DOHH2 (cell line): ENCODE data around the gene GAREM1.

Experiments
- H3F3A ChIP-seq: fragments of 200-600 bp; sonication (generic), shearing (Covaris generic); 2 replicates; pipeline ENCODE4 v1.6.0; 2016; ENCODE audit warnings: antibody characterized with exemption, mild to moderate bottlenecking; ENCODE audit not compliant: control insufficient read depth, insufficient read depth
- H3K27ac ChIP-seq: fragments of 200-600 bp; sonication (generic); 2 replicates; pipeline ENCODE4 v1.5.1; 2014; ENCODE audit warnings: low read depth, mild to moderate bottlenecking, low read length, moderate library complexity
- H3K27me3 ChIP-seq: fragments of 200-600 bp; sonication (generic); 2 replicates; pipeline ENCODE4 v1.6.1; 2014; ENCODE audit warnings: mild to moderate bottlenecking, low read length, mixed read lengths; ENCODE audit not compliant: control insufficient read depth
- H3K36me3 ChIP-seq: fragments of 200-600 bp; sonication (generic); 2 replicates; pipeline ENCODE4 v1.6.1; 2014; ENCODE audit warnings: mild to moderate bottlenecking, low read length, moderate library complexity, mixed read lengths; ENCODE audit not compliant: control insufficient read depth
- H3K4me1 ChIP-seq: fragments of 200-600 bp; sonication (generic); 2 replicates; pipeline ENCODE4 v1.6.1; 2014; ENCODE audit warnings: mild to moderate bottlenecking, low read length, mixed read lengths; ENCODE audit not compliant: control insufficient read depth
- H3K4me2 ChIP-seq: fragments of 200-600 bp; sonication (generic); 2 replicates; pipeline ENCODE4 v1.6.0; 2014; ENCODE audit warnings: mild to moderate bottlenecking, low read length, moderate library complexity
- H3K4me3 ChIP-seq: fragments of 200-600 bp; sonication (generic); 2 replicates; pipeline ENCODE4 v1.5.1; 2014; ENCODE audit warnings: mild to moderate bottlenecking, low read length, mixed read lengths
- H3K79me2 ChIP-seq: fragments of 200-600 bp; sonication (generic); 2 replicates; pipeline ENCODE4 v1.6.1; 2014; ENCODE audit warnings: mild to moderate bottlenecking, low read length, mixed read lengths; ENCODE audit not compliant: control insufficient read depth
- H3K9me2 ChIP-seq: fragments of 200-600 bp; sonication (generic); replicated peaks from 2 replicates; pipeline ENCODE4 v1.6.1; 2014; ENCODE audit warnings: mild to moderate bottlenecking, low read length, mixed read lengths; ENCODE audit not compliant: control insufficient read depth
- H3K9me3 ChIP-seq: fragments of 200-600 bp; sonication (generic); 2 replicates; pipeline ENCODE4 v1.6.1; 2014; ENCODE audit warnings: antibody characterized with exemption, low read length, mixed read lengths; ENCODE audit not compliant: control insufficient read depth, insufficient read depth
- H4K20me1 ChIP-seq: fragments of 200-600 bp; sonication (generic); 2 replicates; pipeline ENCODE4 v1.6.0; 2014; ENCODE audit warnings: low read depth, mild to moderate bottlenecking, antibody characterized with exemption, low read length, moderate library complexity; ENCODE audit not compliant: control insufficient read depth, insufficient read depth
- EZH2phosphoT487 ChIP-seq: fragments of 200-600 bp; sonication (generic); IDR thresholded peaks from 2 replicates; pipeline ENCODE4 v1.6.1; 2017; ENCODE audit warnings: borderline replicate concordance, mild to moderate bottlenecking, antibody characterized with exemption, low read length, moderate library complexity, mixed read lengths
- TF ChIP-seq, protein P1 (sequence below): fragments of 200-600 bp; sonication (generic); IDR thresholded peaks from one replicate; pipeline ENCODE4 v1.5.1; 2014; ENCODE audit warnings: antibody characterized with exemption, mild to moderate bottlenecking, low read depth, low read length; ENCODE audit not compliant: poor library complexity, severe bottlenecking

The GAREM1 gene

DNA sequence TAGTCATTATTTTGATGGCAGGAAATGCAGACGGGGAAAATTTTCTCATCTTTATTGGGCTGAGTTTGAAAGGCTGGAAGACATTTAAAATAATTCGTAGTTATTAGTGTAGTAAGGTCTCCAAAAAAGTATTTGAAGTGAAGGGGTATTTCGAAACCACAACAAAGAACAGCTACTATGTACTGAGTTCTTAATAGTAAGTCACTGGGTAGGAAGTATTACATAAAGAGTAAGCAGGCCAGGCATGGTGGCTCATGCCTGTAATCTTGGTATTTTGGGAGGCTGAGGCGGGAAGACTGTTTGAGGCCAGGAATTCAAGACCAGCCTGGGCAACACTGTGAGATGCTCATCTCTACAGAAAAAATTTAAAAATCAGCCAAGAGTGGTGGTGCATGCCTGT, 167.3 kb downstream of the GAREM1 start:
- Histone ChIP-seq H3K4me2 (no peak overlapping the region), H3K4me3 (no peak overlapping the region), H3K9me3 (no peaks in the 10 kb centered on the region), H3K36me3 (no peaks in the 10 kb centered on the region), H3K9me2 (no peaks in the 10 kb centered on the region), H3K27ac (no peak overlapping the region), H3K79me2 (no peaks in the 10 kb centered on the region), H3F3A (no peaks in the 10 kb centered on the region), H3K27me3 (no peaks in the 10 kb centered on the region), H3K4me1 (no peaks in the 10 kb centered on the region), H4K20me1 (no peaks in the 10 kb centered on the region)
- TF ChIP-seq, protein P1, sequence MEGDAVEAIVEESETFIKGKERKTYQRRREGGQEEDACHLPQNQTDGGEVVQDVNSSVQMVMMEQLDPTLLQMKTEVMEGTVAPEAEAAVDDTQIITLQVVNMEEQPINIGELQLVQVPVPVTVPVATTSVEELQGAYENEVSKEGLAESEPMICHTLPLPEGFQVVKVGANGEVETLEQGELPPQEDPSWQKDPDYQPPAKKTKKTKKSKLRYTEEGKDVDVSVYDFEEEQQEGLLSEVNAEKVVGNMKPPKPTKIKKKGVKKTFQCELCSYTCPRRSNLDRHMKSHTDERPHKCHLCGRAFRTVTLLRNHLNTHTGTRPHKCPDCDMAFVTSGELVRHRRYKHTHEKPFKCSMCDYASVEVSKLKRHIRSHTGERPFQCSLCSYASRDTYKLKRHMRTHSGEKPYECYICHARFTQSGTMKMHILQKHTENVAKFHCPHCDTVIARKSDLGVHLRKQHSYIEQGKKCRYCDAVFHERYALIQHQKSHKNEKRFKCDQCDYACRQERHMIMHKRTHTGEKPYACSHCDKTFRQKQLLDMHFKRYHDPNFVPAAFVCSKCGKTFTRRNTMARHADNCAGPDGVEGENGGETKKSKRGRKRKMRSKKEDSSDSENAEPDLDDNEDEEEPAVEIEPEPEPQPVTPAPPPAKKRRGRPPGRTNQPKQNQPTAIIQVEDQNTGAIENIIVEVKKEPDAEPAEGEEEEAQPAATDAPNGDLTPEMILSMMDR, result no peak
- no peak for TF ChIP-seq EZH2phosphoT487

DNA sequence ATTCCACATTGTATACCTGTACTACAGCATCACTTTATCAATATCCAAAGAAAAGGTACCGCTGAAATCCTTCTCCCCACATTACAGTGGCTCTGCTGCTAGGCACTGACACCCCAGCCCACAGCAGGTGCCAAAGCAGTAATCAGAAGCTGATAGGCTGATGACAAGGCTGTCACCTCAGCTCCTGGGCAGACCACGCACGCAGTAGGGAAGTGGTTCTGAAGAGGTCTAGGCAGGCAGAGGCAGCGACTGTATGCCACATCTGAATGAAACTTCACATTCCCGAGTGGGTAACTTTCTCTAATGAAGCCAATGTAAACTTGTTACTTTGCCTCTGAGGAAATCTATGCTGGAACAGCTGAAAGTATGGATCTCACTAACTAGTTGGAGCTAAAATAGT, 167.9 kb downstream of the GAREM1 start:
- Histone ChIP-seq H3K9me3 (no peaks in the 10 kb centered on the region), H3F3A (no peaks in the 10 kb centered on the region), H3K9me2 (no peaks in the 10 kb centered on the region), H4K20me1 (no peaks in the 10 kb centered on the region), H3K27ac (no peak overlapping the region), H3K4me2 (no peak overlapping the region), H3K27me3 (no peaks in the 10 kb centered on the region), H3K4me1 (peaks cover 4% of the 10 kb centered on the region; the same call in 1 of the 2 replicates), H3K79me2 (no peaks in the 10 kb centered on the region), H3K4me3 (no peak overlapping the region), H3K36me3 (no peaks in the 10 kb centered on the region)
- TF ChIP-seq, protein P1, result no peak
- TF ChIP-seq EZH2phosphoT487, result no peak

DNA sequence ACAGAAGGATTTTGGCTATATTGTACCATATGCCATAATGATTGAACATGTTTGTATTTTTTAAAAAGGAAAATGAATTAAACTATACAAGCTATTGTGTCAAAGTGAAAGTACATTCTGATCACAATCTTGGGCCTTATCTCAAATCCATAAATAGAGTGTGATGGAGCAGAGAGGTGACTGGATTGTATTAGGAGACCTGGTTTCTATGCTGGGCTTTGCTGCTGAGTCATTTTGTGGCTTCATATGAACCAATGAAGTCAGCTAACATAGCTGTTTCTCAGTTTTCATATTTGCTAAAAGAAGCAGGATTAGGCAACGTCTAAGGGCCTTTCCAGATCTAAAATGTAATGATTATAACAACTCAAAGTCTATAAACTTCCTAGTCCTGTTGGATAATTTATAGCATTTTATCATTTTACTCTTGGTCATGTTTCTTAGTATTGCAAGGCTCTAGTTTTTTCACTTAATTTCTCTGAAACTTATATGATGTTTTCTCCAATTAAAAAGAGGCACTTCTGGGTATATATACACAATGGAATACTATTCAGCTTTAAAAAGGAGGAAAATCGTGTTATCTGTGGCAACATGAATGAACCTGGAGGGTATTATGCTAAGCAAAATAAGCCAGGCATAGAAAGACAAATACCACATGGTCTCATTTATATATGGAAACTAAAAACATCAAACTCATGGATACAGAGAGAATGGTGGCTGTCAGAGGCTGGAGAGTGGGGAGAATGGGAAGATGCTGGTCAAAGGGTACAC, 168.5 kb downstream of the GAREM1 start:
- H3K4me2 ChIP-seq, result no peak overlapping the region
- no peaks in the 10 kb centered on the region for H3K79me2 ChIP-seq

More for the DNA sequence above, 168.5 kb downstream of the GAREM1 start:
- TF ChIP-seq, protein P1, result no peak
- TF ChIP-seq EZH2phosphoT487, result no peak
- Histone ChIP-seq H3K9me3 (no peaks in the 10 kb centered on the region), H3K9me2 (no peaks in the 10 kb centered on the region), H3K4me1 (peaks cover 4% of the 10 kb centered on the region; the same call in 1 of the 2 replicates), H3K27me3 (no peaks in the 10 kb centered on the region), H3K36me3 (no peaks in the 10 kb centered on the region), H3K27ac (no peak overlapping the region), H4K20me1 (no peaks in the 10 kb centered on the region), H3F3A (no peaks in the 10 kb centered on the region), H3K4me3 (no peak overlapping the region)
